Rectal smooth muscle tissue (tissue), 1 donor: ENCODE measurements around the gene TENM4.

ENCODE experiments used
- H3K27ac ChIP-seq: one replicate; pipeline ENCODE4 v1.7.0; 2013; ENCODE audit warnings: low read depth, low read length, inconsistent platforms
- H3K27me3 ChIP-seq: one replicate; pipeline ENCODE4 v1.7.0; 2013; ENCODE audit warnings: low read length; ENCODE audit not compliant: control insufficient read depth, insufficient read depth
- H3K36me3 ChIP-seq: one replicate; pipeline ENCODE4 v1.7.0; 2013; ENCODE audit warnings: low read length; ENCODE audit not compliant: control insufficient read depth, insufficient read depth
- H3K4me1 ChIP-seq: one replicate; pipeline ENCODE4 v1.7.0; 2013; ENCODE audit warnings: low read length; ENCODE audit not compliant: control insufficient read depth, insufficient read depth
- H3K4me3 ChIP-seq: one replicate; pipeline ENCODE4 v1.7.0; 2013; ENCODE audit warnings: low read length
- H3K9ac ChIP-seq: one replicate; pipeline ENCODE4 v1.7.0; 2013; ENCODE audit warnings: low read length

TENM4 gene

GRCh38 chr11:79396001-79396400 lies 44.8 kb downstream of the TENM4 start:
- no peaks in the 10 kb centered on the region for H3K27me3 ChIP-seq
- no peak overlapping the region for H3K4me3 ChIP-seq
- no peaks in the 10 kb centered on the region for H3K36me3 ChIP-seq
- no peak overlapping the region for H3K9ac ChIP-seq
- H3K27ac ChIP-seq, result no peak overlapping the region
- H3K4me1 ChIP-seq, result no peaks in the 10 kb centered on the region

- Histone ChIP-seq H3K27me3 (no peaks in the 10 kb centered on the region), H3K4me3 (no peak overlapping the region), H3K4me1 (no peaks in the 10 kb centered on the region), H3K27ac (no peak overlapping the region), H3K36me3 (no peaks in the 10 kb centered on the region), H3K9ac (no peak overlapping the region)
Observed at GRCh38 chr11:79393362-79394043, 47.3 kb downstream of the TENM4 start.

- Histone ChIP-seq H3K36me3 (no peaks in the 10 kb centered on the region), H3K9ac (no peak overlapping the region), H3K4me1 (no peaks in the 10 kb centered on the region), H3K4me3 (no peak overlapping the region), H3K27ac (no peak overlapping the region), H3K27me3 (no peaks in the 10 kb centered on the region)
Observed at GRCh38 chr11:79392161-79392560, 48.7 kb downstream of the TENM4 start.

GRCh38 chr11:79390923-79391322 lies 49.9 kb downstream of the TENM4 start:
- H3K9ac ChIP-seq, result no peak overlapping the region
- no peak overlapping the region for H3K27ac ChIP-seq
- no peaks in the 10 kb centered on the region for H3K27me3 ChIP-seq
- H3K36me3 ChIP-seq, result no peaks in the 10 kb centered on the region
- H3K4me3 ChIP-seq, result no peak overlapping the region
- H3K4me1 ChIP-seq, result no peaks in the 10 kb centered on the region

GRCh38 chr11:79390477-79390876 lies 50.4 kb downstream of the TENM4 start:
- no peaks in the 10 kb centered on the region for H3K27me3 ChIP-seq
- no peaks in the 10 kb centered on the region for H3K4me1 ChIP-seq
- no peak overlapping the region for H3K27ac ChIP-seq
- H3K9ac ChIP-seq, result no peak overlapping the region
- no peaks in the 10 kb centered on the region for H3K36me3 ChIP-seq
- H3K4me3 ChIP-seq, result no peak overlapping the region

GRCh38 chr11:79388201-79388600 lies 52.6 kb downstream of the TENM4 start:
- no peak overlapping the region for H3K27ac ChIP-seq
- no peaks in the 10 kb centered on the region for H3K27me3 ChIP-seq
- H3K4me3 ChIP-seq, result no peak overlapping the region
- H3K36me3 ChIP-seq, result no peaks in the 10 kb centered on the region
- no peak overlapping the region for H3K9ac ChIP-seq
- no peaks in the 10 kb centered on the region for H3K4me1 ChIP-seq

GRCh38 chr11:79383874-79384273 lies 57.0 kb downstream of the TENM4 start:
- no peaks in the 10 kb centered on the region for H3K4me1 ChIP-seq
- no peaks in the 10 kb centered on the region for H3K36me3 ChIP-seq
- no peak overlapping the region for H3K9ac ChIP-seq
- no peak overlapping the region for H3K4me3 ChIP-seq
- H3K27me3 ChIP-seq, result no peaks in the 10 kb centered on the region
- no peak overlapping the region for H3K27ac ChIP-seq

GRCh38 chr11:79382301-79383050 lies 58.4 kb downstream of the TENM4 start:
- Histone ChIP-seq H3K4me3 (no peak overlapping the region), H3K4me1 (no peaks in the 10 kb centered on the region), H3K9ac (no peak overlapping the region), H3K27ac (no peak overlapping the region), H3K36me3 (no peaks in the 10 kb centered on the region), H3K27me3 (no peaks in the 10 kb centered on the region)

- no peak overlapping the region for H3K9ac ChIP-seq
- H3K27me3 ChIP-seq, result no peaks in the 10 kb centered on the region
- no peaks in the 10 kb centered on the region for H3K4me1 ChIP-seq
- H3K4me3 ChIP-seq, result no peak overlapping the region
- H3K27ac ChIP-seq, result no peak overlapping the region
- no peaks in the 10 kb centered on the region for H3K36me3 ChIP-seq
Observed at GRCh38 chr11:79381036-79381435, 59.8 kb downstream of the TENM4 start.

- H3K9ac ChIP-seq, result no peak overlapping the region
- no peak overlapping the region for H3K4me3 ChIP-seq
- H3K4me1 ChIP-seq, result no peaks in the 10 kb centered on the region
- H3K36me3 ChIP-seq, result no peaks in the 10 kb centered on the region
- H3K27ac ChIP-seq, result no peak overlapping the region
- H3K27me3 ChIP-seq, result no peaks in the 10 kb centered on the region
Observed at GRCh38 chr11:79377406-79377805, 63.4 kb downstream of the TENM4 start.

GRCh38 chr11:79375818-79376550 lies 64.8 kb downstream of the TENM4 start:
- Histone ChIP-seq H3K4me3 (no peak overlapping the region), H3K4me1 (no peaks in the 10 kb centered on the region), H3K27ac (no peak overlapping the region), H3K27me3 (no peaks in the 10 kb centered on the region), H3K9ac (no peak overlapping the region), H3K36me3 (no peaks in the 10 kb centered on the region)

GRCh38 chr11:79374727-79375126 lies 66.1 kb downstream of the TENM4 start:
- H3K27me3 ChIP-seq, result no peaks in the 10 kb centered on the region
- no peaks in the 10 kb centered on the region for H3K36me3 ChIP-seq
- no peaks in the 10 kb centered on the region for H3K4me1 ChIP-seq
- no peak overlapping the region for H3K27ac ChIP-seq
- no peak overlapping the region for H3K4me3 ChIP-seq
- H3K9ac ChIP-seq, result no peak overlapping the region
